Stimulated activated effector memory CD8-positive, alpha-beta T cell treated with anti-CD3 and anti-CD28 coated beads, Interleukin-12 subunit alpha, Interleukin-12 subunit beta, amount 100 ng/mL, for 72 hours (primary cell): ENCODE results near the gene PTPRN2.

Source experiments
- ATAC-seq: fragments of 150-1000 bp; cut with Tn5 transposase; 2 replicates; pipeline ENCODE4 v1.10.0; 2021
- DNase-seq, 2 donors: peaks; one replicate each; pipeline ENCODE4 v3.0.0; 2021 to 2022; ENCODE audit warnings: low spot score in 2 of 2
- H3K27ac Mint-ChIP-seq: one replicate; pipeline ENCODE4 v1.8.0; 2022; ENCODE audit warnings: mild to moderate bottlenecking, mixed read lengths
- H3K36me3 Mint-ChIP-seq: one replicate; pipeline ENCODE4 v1.8.0; 2022; ENCODE audit warnings: mild to moderate bottlenecking, mixed read lengths
- H3K4me1 Mint-ChIP-seq: one replicate; pipeline ENCODE4 v1.8.0; 2022; ENCODE audit warnings: mixed read lengths
- H3K4me3 Mint-ChIP-seq: one replicate; pipeline ENCODE4 v1.8.0; 2022; ENCODE audit warnings: mild to moderate bottlenecking, mixed read lengths
- H3K9me3 Mint-ChIP-seq: one replicate; pipeline ENCODE4 v1.8.0; 2022; ENCODE audit warnings: mixed read lengths

PTPRN2 gene

DNA sequence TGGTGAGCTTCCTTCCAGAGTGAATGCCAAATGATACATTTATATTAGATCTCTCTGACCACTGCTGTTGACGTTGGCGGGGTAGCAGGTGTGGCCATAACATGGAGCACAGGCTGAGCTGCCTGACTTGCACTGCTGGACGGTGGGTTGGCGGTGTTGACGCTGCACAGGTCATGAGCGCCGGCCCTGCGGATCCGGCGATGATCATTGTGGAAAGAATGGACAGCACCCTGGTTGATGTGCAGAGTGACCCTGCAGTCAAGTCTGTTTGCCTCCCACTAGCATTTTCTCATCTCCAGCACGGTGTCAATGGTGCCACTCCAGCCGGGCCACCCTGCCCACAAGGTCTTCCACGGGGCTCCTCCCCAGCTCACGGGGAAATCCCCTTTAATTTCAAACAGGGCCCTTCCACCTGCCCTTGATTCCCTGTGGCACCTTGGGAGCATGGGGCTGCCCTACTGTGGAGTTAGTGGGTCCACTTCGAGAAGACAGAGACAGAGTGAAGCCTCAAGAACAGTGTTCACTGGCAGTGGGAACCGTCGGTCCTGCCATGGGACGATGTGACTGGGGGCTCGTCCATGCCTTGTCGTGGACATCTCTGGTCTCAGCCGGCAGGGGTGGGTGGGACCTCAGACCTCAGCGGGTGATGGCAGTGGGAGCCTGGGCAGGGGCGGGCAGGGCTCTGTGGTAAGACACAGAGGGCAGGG, 613.5 kb downstream of the PTPRN2 start:
- Mint-ChIP-seq H3K4me3 (no peak overlapping the region), H3K36me3 (no peaks in the 10 kb centered on the region), H3K9me3 (peaks cover 11% of the 10 kb centered on the region), H3K4me1 (no peaks in the 10 kb centered on the region), H3K27ac (no peak overlapping the region)
- ATAC-seq (no peak), DNase-seq (no peak)

DNA sequence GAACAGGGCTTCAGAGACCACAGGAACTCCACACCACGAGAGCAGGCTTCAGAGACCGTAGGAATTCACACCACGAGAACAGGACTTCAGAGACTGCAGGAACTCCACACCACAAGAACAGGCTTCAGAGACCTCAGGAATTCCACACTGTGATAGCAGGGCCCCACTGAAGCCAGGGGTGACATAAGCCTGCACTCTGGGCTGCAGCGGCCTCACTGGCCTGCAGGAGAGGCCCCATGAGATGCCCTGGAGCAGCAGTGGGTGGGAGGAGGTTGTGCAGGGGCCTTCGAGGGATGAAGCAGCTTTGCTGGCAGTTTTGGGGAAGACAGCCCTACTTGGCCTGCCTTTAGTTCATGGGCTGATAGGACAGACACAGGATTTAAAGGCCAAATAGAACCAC, 614.7 kb downstream of the PTPRN2 start:
- Mint-ChIP-seq H3K27ac (no peak overlapping the region), H3K4me3 (no peak overlapping the region), H3K9me3 (peaks cover 11% of the 10 kb centered on the region), H3K4me1 (no peaks in the 10 kb centered on the region), H3K36me3 (no peaks in the 10 kb centered on the region)
- no peak for ATAC-seq
- DNase-seq = no peak

DNA sequence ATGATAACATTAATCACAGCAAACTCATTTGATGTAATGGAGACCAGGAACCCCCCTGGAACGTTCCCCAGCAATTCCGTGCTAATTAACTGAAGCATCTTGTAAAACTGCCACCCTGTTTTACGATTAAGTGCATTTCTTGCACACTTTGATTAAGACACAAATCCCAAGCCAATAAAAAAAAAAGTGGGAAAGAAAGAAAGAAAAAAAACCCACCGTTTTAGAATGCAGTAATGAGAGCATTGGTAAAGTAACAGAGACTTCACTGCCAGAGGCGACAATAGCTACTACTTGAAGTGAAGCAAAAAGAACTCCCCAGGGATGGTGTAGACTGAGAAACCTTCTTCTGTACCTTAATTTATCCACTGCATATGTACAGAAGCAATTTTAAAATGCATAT, 616.1 kb downstream of the PTPRN2 start:
- Mint-ChIP-seq H3K36me3 (no peaks in the 10 kb centered on the region), H3K4me3 (no peak overlapping the region), H3K4me1 (no peaks in the 10 kb centered on the region), H3K27ac (no peak overlapping the region), H3K9me3 (peaks cover 11% of the 10 kb centered on the region)
- DNase-seq = no peak
- ATAC-seq = no peak

DNA sequence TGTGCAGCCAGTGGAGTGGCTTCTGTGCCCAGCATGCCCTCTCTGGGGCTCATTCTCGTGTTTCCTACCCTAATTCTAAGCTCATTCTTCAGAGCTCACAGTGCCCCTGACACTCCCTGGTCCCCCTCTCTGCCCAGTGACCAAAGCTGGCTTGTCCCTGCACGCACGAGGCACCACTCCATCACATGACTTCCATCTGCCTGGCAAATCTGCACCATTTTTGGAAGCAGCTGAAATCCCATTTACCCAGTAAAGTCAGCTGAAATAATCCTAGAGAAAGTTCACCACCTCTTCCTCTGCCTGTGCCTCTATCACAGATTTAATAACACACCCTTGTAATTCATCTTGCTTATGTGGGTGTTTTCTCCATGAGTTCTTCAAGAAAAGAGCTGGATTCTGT, 616.9 kb downstream of the PTPRN2 start:
- ATAC-seq (no peak), DNase-seq (no peak)
- H3K4me3 Mint-ChIP-seq = no peak overlapping the region
- peaks cover 11% of the 10 kb centered on the region for H3K9me3 Mint-ChIP-seq
- H3K36me3 Mint-ChIP-seq = no peaks in the 10 kb centered on the region
- no peaks in the 10 kb centered on the region for H3K4me1 Mint-ChIP-seq
- no peak overlapping the region for H3K27ac Mint-ChIP-seq

DNA sequence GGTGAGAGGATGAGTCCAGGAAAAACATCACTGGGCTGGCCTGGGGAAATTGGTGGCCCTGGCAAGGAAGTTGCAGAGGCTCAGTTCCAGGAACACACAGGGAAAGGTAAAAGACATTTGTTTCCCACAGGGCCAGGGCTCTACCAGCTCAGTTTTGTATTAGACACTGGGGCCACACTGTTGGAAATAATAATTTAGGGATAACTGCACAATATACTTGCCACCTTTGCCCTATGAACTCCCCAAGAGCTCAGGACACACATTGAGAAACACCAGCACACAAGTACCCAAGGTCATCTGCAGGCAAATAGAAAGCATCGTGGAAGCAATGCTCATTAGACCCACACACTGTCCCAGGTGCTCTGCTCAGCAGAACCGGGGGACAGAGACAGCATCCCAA, 617.6 kb downstream of the PTPRN2 start:
- H3K4me3 Mint-ChIP-seq = no peak overlapping the region
- no peak for DNase-seq
- H3K4me1 Mint-ChIP-seq = no peaks in the 10 kb centered on the region
- no peak for ATAC-seq
- no peaks in the 10 kb centered on the region for H3K36me3 Mint-ChIP-seq
- H3K9me3 Mint-ChIP-seq = peaks cover 7% of the 10 kb centered on the region
- no peak overlapping the region for H3K27ac Mint-ChIP-seq

DNA sequence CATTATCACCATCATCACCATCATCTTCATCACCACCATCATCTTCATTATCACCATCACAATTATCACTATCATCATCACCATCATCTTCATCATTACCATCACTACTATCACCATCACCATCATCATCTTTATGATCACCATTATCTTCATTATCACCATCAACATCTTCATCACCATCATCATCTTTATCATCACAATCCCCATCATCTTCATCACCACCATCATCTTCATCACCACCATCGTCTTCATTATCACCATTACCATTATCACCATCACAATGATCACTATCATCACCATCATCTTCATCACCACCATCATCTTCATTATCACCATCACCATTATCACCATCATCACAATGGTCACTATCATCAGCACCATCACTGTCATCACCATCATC, 621.1 kb downstream of the PTPRN2 start:
- DNase-seq (no peak), ATAC-seq (no peak)
- peaks cover 6% of the 10 kb centered on the region for H3K9me3 Mint-ChIP-seq
- H3K4me3 Mint-ChIP-seq = no peak overlapping the region
- no peak overlapping the region for H3K27ac Mint-ChIP-seq
- no peaks in the 10 kb centered on the region for H3K36me3 Mint-ChIP-seq
- no peaks in the 10 kb centered on the region for H3K4me1 Mint-ChIP-seq

DNA sequence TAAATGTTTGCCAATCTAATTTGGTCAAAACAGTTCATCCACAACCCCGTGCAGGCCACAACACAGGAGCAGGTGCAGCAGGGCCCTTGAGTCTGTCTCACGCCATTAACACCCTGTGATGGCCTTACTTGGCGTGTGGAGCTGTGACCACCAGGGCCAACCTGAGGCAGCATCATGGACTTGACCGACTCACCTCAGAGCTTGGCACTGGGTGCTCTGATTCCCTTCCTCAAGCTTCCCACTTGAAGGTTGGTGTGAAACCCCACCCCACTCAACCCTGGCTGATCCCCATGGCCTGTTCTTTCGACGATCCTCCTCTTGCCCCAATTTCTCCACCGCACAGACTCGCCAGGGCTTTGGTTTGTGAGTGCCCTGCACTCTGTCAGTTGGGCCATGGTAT, 623.1 kb downstream of the PTPRN2 start:
- Mint-ChIP-seq H3K4me1 (no peaks in the 10 kb centered on the region), H3K27ac (no peak overlapping the region), H3K36me3 (no peaks in the 10 kb centered on the region), H3K4me3 (no peak overlapping the region), H3K9me3 (no peaks in the 10 kb centered on the region)
- DNase-seq (no peak), ATAC-seq (no peak)

DNA sequence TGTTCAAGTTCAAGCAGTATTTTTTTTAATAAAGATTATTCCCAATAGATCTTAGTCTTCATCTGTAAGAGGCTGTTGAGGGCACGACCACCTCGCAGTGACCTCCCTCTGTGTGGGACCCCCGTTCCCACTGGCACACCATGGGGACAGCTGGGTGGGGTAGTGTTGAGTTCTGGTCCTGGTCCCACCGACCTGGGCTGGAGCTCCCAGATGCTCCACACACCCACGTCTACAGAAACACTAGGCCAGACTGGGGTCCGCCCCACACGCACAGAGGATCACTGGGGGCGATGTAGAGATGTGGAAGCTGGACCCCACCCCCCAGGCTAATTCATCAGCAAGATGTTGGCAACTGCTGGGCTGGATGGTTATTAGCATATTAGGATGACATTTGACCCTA, 623.6 kb downstream of the PTPRN2 start:
- Mint-ChIP-seq H3K9me3 (no peaks in the 10 kb centered on the region), H3K4me3 (no peak overlapping the region), H3K36me3 (no peaks in the 10 kb centered on the region), H3K27ac (no peak overlapping the region), H3K4me1 (no peaks in the 10 kb centered on the region)
- DNase-seq = no peak
- ATAC-seq = no peak

DNA sequence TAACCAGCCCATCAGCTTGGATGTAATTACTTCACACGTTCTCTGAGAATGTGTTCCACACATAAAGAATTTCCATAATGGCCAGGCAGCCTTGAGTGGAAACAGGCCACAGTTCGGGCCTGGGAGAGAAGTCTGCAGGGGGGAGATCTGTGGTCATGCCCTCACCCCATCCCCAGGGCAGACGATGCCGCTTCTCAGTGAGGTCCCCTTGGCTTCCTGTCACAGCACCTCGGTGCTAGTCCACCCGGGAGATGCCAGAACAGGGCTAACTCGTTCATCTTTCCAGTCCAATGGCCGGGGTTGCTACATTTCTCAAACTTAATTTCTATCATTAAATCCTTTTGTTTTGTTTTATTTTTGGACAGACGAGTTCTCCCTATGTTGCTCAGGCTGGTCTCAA, 624.1 kb downstream of the PTPRN2 start:
- no peak for DNase-seq
- no peaks in the 10 kb centered on the region for H3K36me3 Mint-ChIP-seq
- H3K9me3 Mint-ChIP-seq = no peaks in the 10 kb centered on the region
- H3K27ac Mint-ChIP-seq = no peak overlapping the region
- H3K4me3 Mint-ChIP-seq = no peak overlapping the region
- ATAC-seq = no peak
- H3K4me1 Mint-ChIP-seq = no peaks in the 10 kb centered on the region

DNA sequence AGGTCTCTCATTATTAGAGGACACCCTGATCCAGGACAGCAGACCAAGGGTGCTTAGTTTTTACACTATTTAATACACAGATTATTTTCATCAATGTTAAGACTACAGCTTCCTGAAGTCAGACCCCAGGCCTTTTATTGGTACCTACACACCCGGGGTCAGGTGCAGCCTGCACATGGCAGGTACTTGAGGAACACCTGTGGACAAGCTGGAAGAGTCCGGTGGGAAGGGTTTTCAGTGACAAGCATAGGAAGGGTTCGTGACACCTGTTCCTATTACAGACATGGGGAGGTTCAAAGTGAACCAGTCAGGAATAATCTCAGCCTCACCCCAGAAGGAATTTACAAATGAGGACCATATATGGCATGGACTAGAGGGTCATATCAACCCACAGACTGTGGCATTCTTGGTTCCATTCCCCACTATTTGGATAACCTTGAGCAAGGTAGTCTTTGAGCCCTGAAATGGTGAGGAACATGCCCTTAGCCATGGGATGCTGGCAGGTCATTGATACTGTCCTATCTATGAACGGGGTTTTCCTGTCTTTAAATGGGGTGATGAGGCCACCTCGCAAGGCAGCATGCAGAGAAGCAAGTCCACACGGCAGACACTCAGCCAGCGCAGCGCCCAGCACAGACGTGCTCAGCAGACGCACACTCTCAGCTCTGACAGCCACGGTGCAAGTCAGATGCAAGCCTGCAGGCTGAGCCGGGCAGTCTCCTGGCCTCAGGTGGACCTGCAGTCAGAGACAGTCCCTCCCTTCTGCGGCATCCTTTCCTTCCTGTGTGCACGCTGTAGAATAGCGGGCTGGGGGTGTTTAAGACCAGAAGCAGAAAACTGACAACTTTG, 624.9 kb downstream of the PTPRN2 start:
- no peaks in the 10 kb centered on the region for H3K4me1 Mint-ChIP-seq
- H3K9me3 Mint-ChIP-seq = no peaks in the 10 kb centered on the region

DNA sequence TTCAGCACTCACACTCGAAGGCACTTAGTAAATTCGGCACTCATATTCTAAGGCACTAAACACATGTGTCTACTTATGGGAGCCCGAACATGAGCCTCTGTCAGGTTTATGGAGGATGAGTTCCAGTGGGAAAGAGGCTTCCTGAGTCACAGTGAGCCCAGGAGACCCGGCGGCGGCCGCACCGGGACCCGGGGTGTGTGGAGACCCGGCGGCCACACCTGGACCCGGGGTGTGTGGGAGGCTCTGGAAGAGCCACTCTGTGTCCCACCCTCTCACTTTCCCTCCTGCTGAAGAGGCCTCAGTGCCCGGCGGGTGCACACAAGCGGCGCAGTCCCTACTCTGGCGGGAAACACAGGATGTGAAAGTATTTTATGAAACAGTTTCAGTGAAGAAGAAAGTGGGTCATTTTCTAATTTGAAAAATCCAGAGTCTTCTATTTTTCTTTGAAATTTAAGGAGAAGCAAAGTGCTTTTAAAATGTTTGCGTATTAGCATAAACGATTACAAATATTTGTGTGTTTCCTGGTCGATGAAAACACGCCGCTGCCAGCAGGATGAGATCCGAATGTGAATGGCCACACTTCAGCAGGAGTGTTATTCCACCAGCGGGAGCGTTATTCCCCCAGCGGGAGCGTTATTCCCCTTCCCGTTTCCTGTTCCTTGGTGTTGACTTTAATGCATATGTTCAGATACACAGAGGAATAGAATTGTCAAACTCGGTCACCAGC, 625.7 kb downstream of the PTPRN2 start:
- no peaks in the 10 kb centered on the region for H3K36me3 Mint-ChIP-seq
- no peak for DNase-seq
- no peak for ATAC-seq
- H3K4me3 Mint-ChIP-seq = no peak overlapping the region
- H3K27ac Mint-ChIP-seq = no peak overlapping the region
- no peaks in the 10 kb centered on the region for H3K4me1 Mint-ChIP-seq
- no peaks in the 10 kb centered on the region for H3K9me3 Mint-ChIP-seq

More for the DNA sequence above, 624.9 kb downstream of the PTPRN2 start:
- no peak overlapping the region for H3K4me3 Mint-ChIP-seq
- no peak overlapping the region for H3K27ac Mint-ChIP-seq
- H3K36me3 Mint-ChIP-seq = no peaks in the 10 kb centered on the region
- no peak for DNase-seq
- peak; percentile 26 for ATAC-seq

DNA sequence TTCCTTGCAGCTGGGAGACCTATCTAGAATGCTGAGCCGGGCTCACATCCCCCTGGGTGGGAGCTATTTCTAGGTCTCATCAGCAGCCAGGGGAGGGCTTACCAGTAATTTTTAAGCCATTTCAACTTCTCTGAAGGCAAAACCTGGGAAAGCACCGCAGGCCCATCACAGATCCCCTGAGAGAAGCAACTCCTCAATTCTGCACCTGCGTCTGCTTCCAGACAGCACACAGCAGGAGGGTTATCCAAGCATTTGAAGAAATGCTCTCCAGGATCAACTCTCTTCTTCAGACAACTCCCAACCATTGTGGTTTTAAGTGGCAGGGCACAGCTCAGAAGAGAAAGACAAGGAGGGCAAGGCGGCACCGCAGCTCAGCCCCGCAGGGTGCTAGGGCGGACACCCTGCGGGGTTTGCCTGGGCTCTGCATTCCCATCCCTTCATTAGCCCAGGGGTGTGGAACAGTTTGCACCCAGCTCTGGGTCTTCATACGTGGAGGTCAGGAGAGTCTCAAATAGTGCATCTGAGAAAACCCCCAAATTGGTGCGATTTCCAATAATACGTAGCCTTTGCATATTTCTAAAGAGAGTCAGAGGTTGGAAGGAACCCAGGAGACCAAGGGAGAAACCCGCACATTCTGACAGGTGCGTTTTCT, 632.1 kb downstream of the PTPRN2 start:
- ATAC-seq (no peak), DNase-seq (no peak)
- H3K4me1 Mint-ChIP-seq = no peaks in the 10 kb centered on the region
- no peak overlapping the region for H3K27ac Mint-ChIP-seq
- no peak overlapping the region for H3K4me3 Mint-ChIP-seq
- no peaks in the 10 kb centered on the region for H3K36me3 Mint-ChIP-seq
- H3K9me3 Mint-ChIP-seq = no peaks in the 10 kb centered on the region

DNA sequence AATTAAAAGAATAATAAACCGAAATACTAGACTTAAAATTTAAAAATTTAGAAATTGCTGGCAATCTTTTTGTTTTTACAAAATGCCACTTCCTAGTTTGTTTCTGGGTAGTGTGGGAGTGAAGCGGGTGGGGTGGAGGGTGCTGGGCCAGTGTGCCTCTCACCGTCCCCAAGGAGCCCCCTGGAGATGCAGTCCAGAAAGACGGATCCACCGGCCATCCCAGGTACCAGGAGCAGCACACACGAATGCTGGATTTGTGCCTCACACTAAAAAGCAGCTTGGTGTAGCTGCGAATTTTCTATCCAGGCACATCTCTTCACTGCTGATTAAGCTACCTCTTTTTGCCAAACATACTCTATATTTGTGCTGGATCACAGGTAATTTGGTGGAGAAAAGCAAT, 632.7 kb downstream of the PTPRN2 start:
- no peaks in the 10 kb centered on the region for H3K36me3 Mint-ChIP-seq
- no peak for DNase-seq
- H3K27ac Mint-ChIP-seq = no peak overlapping the region
- no peaks in the 10 kb centered on the region for H3K4me1 Mint-ChIP-seq
- H3K9me3 Mint-ChIP-seq = no peaks in the 10 kb centered on the region
- no peak overlapping the region for H3K4me3 Mint-ChIP-seq
- no peak for ATAC-seq

DNA sequence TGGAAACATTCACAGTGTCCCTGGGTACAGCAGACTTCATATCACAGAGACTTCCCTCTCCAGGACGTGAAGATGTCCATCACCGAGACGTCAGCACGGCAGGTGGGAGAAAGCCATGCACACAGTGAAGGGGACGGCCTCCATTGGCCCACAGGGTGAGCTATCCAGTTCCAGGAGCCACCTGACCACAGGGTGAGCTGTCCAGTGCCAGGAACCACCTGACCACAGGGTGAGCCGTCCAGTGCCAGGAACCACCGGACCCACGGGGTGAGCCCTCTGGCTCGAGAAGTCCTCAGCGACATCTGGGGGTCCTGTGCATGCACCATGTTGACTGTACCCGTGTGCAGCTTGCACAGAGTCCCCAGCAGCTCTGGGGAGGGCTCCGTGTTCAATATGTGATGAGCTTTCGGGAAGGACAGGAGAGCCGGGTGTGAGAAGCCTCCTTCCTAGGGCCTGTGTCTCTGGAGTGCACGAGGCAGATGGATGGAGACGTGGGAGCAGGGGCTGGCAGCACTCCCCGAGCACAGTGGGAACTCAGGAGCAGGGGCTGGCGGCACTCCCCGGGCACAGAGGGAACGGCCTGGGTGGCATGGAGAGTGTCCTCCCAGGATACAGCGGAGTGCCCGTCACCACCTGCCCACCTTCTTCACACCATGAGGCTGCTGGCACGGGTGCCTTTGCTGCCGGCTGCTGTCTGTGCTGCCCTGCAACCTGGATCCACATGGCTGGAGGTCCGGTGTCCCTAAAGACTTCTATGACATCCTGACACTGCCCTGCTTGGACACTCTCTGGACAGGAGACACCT, 634.6 kb downstream of the PTPRN2 start:
- peak; percentile 14 for ATAC-seq
- Mint-ChIP-seq H3K4me1 (no peaks in the 10 kb centered on the region), H3K36me3 (no peaks in the 10 kb centered on the region), H3K9me3 (no peaks in the 10 kb centered on the region), H3K27ac (no peak overlapping the region), H3K4me3 (no peak overlapping the region)
- DNase-seq = no peak
